Thyroid gland (tissue), 4 donors: Measurements from ENCODE around the gene ZC3H8. TPM values are rescaled to one million over a fixed set of nuclear protein-coding genes. Genes with fewer than 3 reads are reported as not detected.
A peak's percentile ranks its signal among the peaks of the same experiment; 100 is the strongest.
"Not testable (repeated sequence)": the region's sequence is repeated elsewhere in the genome, so short reads cannot be mapped to it uniquely, and the experiment has no call there.

ENCODE experiments used
- DNase-seq, 2 donors: peaks; one replicate each; pipeline ENCODE4 v3.0.0-alpha.2; 2019
- H3K27ac ChIP-seq, 3 donors: fragments of 200-600 bp; sonication (generic); 1 replicate in 2 of 3; 2 replicates in 1 of 3; pipeline ENCODE4 v1.5.1; 2016 to 2019; ENCODE audit warnings: mild to moderate bottlenecking in 1 of 3, moderate library complexity in 1 of 3
- H3K27me3 ChIP-seq: fragments of 200-600 bp; sonication (generic); one replicate; pipeline ENCODE4 v1.5.1; 2019
- H3K36me3 ChIP-seq, 2 donors: fragments of 200-600 bp; sonication (generic); one replicate each; pipeline ENCODE4 v1.5.1; 2016 to 2019
- H3K4me1 ChIP-seq, 2 donors: fragments of 200-600 bp; sonication (generic); one replicate each; pipeline ENCODE4 v1.5.1; 2017 to 2019
- H3K4me3 ChIP-seq, 3 donors: fragments of 200-600 bp; sonication (generic); replicated peaks in 1 of 3; 1 replicate in 2 of 3; 2 replicates in 1 of 3; pipeline ENCODE4 v1.5.1; 2016; ENCODE audit warnings: mild to moderate bottlenecking in 1 of 3
- H3K9me3 ChIP-seq: fragments of 200-600 bp; sonication (generic); one replicate; pipeline ENCODE4 v1.5.1; 2017
- POLR2A ChIP-seq, 2 donors: fragments of 450-650 bp; IDR thresholded peaks; one replicate each; pipeline ENCODE4 v1.6.1; 2017; ENCODE audit warnings: antibody characterized with exemption in 2 of 2, mild to moderate bottlenecking in 2 of 2, moderate library complexity in 1 of 2
- WGBS, 2 donors: methylation state at CpG; one replicate each; pipeline ENCODE4 v1.1.5; 2017; 5-methylcytosine and 5-hydroxymethylcytosine counted together
- intact Hi-C: fragments of 100-400 bp; cut with DNase I; formaldehyde crosslinking; loops from one replicate; pipeline ENCODE4 v1.15.1; 2023
- total RNA-seq, 4 donors: library from RNA; depleted of rRNA; stranded (reverse); fragments of >200 nt; gene quantifications; one replicate each; pipeline ENCODE4 v1.2.3, GENCODE V29; 2016
- TF ChIP-seq, protein P1 (sequence below), 6 experiments: fragments of 200-600 bp in 3 of 6; fragments of 450-650 bp in 3 of 6; sonication (generic) in 3 of 6; IDR thresholded peaks; one replicate each; pipeline ENCODE4 v1.5.1; 2016 to 2019; ENCODE audit warnings: antibody characterized with exemption in 6 of 6, mild to moderate bottlenecking in 2 of 6, inconsistent platforms in 1 of 6, moderate library complexity in 1 of 6

The ZC3H8 gene
- total RNA-seq, 4 donors from 2014 or later: 26.9 to 68.1 (median 43.1) TPM

DNA sequence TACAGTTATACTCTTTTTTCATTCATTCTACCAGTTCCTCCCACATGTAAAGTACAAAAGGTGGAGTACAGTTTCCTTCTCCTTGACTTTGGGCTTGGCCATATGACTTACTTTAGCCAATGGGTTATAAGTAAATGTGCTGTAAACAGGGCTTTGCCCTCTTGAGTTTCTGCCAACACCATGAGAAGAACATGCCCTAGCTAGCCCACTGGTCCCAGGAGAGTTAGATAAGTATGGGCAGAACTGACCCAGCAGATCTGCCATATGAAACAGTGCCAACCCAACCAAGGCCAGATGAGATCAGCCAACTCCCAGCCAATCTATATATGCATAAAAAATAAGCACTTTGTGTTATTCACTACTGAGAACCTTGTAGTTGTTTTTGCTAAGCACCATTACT is 25.5 kb downstream of the ZC3H8 start:
- Histone ChIP-seq H3K9me3 (no peaks in the 10 kb centered on the region), H3K4me1 (no peaks in the 10 kb centered on the region), H3K4me3 (no peak overlapping the region), H3K36me3 (no peaks in the 10 kb centered on the region), H3K27ac (no peak overlapping the region), H3K27me3 (no peaks in the 10 kb centered on the region)
- TF ChIP-seq, protein P1, sequence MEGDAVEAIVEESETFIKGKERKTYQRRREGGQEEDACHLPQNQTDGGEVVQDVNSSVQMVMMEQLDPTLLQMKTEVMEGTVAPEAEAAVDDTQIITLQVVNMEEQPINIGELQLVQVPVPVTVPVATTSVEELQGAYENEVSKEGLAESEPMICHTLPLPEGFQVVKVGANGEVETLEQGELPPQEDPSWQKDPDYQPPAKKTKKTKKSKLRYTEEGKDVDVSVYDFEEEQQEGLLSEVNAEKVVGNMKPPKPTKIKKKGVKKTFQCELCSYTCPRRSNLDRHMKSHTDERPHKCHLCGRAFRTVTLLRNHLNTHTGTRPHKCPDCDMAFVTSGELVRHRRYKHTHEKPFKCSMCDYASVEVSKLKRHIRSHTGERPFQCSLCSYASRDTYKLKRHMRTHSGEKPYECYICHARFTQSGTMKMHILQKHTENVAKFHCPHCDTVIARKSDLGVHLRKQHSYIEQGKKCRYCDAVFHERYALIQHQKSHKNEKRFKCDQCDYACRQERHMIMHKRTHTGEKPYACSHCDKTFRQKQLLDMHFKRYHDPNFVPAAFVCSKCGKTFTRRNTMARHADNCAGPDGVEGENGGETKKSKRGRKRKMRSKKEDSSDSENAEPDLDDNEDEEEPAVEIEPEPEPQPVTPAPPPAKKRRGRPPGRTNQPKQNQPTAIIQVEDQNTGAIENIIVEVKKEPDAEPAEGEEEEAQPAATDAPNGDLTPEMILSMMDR (IDR thresholded peaks at IDR 0.05): no peak
- no peak for TF ChIP-seq POLR2A (IDR thresholded peaks at IDR 0.05)
- no peak for DNase-seq
- intact Hi-C loops: no loop called here

DNA sequence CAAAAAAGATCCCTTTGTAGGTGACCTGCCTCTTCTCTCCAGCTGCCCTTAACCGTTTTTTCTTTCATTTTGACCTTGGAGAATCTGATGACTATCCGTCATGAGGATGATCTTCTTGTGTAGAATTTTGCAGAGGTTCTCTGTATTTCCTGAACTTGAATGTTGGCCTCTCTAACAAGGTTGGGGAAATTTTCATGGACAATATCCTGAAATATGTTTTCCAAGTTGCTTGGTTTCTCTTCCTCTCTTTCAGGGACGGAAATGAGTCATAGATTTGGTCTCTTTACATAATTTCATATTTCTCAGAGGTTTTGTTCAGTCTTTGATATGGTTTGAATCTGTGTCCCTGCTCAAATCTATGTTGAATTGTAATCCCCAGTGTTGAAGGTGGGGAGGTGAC is 34.0 kb downstream of the ZC3H8 start:
- Histone ChIP-seq H3K27ac (no peak overlapping the region), H3K36me3 (no peaks in the 10 kb centered on the region), H3K9me3 (no peaks in the 10 kb centered on the region), H3K4me1 (no peaks in the 10 kb centered on the region), H3K27me3 (no peaks in the 10 kb centered on the region), H3K4me3 (no peak overlapping the region)
- no peak for TF ChIP-seq POLR2A (IDR thresholded peaks at IDR 0.05)
- TF ChIP-seq, protein P1 (IDR thresholded peaks at IDR 0.05): no peak
- intact Hi-C loops: no loop called here
- WGBS, 2 donors: 95 to 99% methylated on average over 3 of the region's 3 CpGs
- no peak for DNase-seq

DNA sequence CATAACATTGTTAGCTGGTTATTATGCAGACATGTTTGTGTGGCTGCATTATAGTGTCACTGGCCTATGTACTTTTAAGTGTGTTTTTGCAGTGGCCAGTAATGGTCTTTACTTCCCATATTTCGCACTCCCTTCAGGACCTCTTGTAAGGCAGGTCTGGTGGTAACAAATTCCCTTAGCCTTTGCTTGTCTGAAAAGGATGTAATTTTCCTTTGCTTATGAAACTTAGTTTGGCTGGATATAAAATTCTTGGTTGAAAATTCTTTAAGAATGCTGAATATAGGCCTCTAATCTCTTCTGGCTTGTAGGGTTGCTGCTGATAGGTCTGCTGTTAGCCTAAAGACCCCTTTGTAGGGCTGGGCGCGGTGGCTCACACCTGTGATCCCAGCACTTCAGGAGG is 34.7 kb downstream of the ZC3H8 start:
- no peak for DNase-seq
- WGBS, 2 donors: 83 to 96% methylated on average over 2 to 3 of the region's 3 CpGs
- TF ChIP-seq POLR2A (IDR thresholded peaks at IDR 0.05): no peak
- TF ChIP-seq, protein P1 (IDR thresholded peaks at IDR 0.05): no peak
- Histone ChIP-seq H3K27ac (no peak overlapping the region), H3K27me3 (no peaks in the 10 kb centered on the region), H3K9me3 (no peaks in the 10 kb centered on the region), H3K36me3 (no peaks in the 10 kb centered on the region), H3K4me3 (no peak overlapping the region), H3K4me1 (no peaks in the 10 kb centered on the region)
- intact Hi-C loops: no loop called here

DNA sequence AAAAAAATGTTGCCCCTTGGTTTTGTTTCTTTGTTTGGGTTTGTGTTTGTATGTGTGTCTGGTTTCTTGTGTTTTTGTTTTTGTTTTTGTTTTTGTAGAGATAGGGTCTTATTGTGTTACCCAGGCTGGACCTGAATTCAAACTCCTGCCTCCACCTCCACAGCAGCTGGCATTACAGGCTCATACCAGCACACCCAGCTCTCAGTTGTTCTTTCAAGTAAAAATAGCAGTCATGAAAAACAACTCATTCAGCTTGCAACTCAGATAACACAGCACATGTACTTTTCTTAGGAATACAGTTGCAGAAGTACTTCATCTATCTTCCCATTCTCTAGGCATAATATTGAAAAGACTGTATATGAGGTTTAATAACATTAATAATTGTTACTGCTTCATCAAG is 37.0 kb downstream of the ZC3H8 start:
- H3K27ac ChIP-seq: no peak overlapping the region
- H3K36me3 ChIP-seq: no peaks in the 10 kb centered on the region
- no peaks in the 10 kb centered on the region for H3K4me1 ChIP-seq
- H3K27me3 ChIP-seq: no peaks in the 10 kb centered on the region
- no peaks in the 10 kb centered on the region for H3K9me3 ChIP-seq
- DNase-seq: no peak
- TF ChIP-seq, protein P1 (IDR thresholded peaks at IDR 0.05): no peak
- TF ChIP-seq POLR2A (IDR thresholded peaks at IDR 0.05): no peak
- no peak overlapping the region for H3K4me3 ChIP-seq
- intact Hi-C loops: no loop called here

DNA sequence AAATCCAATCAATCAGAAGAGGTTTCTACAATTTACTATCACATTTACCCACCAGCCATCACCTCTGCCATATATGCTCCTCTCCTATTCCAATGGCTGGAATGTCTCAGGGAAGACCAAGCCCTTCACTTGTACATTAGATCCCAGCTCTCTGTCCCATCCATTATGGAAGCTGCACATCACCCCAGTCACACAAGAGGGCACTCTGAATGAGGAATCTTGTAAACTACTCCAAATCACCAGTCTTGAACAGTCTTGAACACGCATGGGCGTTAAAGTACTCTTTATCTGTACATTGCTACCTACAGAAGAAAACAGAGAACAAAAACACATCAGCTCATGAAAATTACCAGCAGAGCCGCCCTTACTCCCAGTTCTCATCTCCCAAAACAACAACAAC is 38.7 kb downstream of the ZC3H8 start:
- no peak for DNase-seq
- intact Hi-C loops: no loop called here
- Histone ChIP-seq H3K27me3 (no peaks in the 10 kb centered on the region), H3K9me3 (no peaks in the 10 kb centered on the region), H3K4me3 (no peak overlapping the region), H3K27ac (no peak overlapping the region), H3K4me1 (no peaks in the 10 kb centered on the region), H3K36me3 (no peaks in the 10 kb centered on the region)
- WGBS, 2 donors: 72 to 79% methylated on average over 3 of the region's 3 CpGs
- TF ChIP-seq POLR2A (IDR thresholded peaks at IDR 0.05): no peak
- TF ChIP-seq, protein P1 (IDR thresholded peaks at IDR 0.05): peak in 1 of 6 experiments; percentile 19

DNA sequence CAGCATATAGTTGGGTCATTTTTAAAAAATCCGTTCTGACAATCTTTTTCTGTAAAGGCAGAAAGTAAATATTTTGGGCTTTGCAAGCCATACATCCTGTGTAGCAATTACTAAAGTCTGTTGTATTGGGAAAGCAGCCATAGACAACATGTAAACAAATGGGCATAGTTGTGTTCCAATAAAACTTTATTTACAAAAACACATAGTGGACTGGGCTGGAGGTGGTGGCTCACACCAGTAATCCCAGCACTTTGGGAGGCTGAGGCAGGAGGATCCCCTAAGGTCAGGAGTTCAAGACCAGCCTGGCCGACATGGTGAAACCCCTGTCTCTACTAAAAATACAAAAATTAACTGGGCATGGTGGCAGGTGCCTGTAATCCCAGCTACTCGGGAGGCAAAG is 46.9 kb downstream of the ZC3H8 start:
- H3K9me3 ChIP-seq, H3K36me3 ChIP-seq, DNase-seq, intact Hi-C loops, H3K4me1 ChIP-seq, H3K27ac ChIP-seq, H3K4me3 ChIP-seq, H3K27me3 ChIP-seq: not testable (repeated sequence)
- 91 to 97% methylated on average over 3 of the region's 3 CpGs for WGBS, 2 donors
